Smooth muscle cell of bladder (primary cell): ENCODE data around the gene TMEM269. TPM values are rescaled to one million over a fixed set of nuclear protein-coding genes. Genes with fewer than 3 reads are reported as not detected.

Experiments used
- total RNA-seq: library from RNA; depleted of rRNA; stranded (reverse); fragments of >200 nt; gene quantifications from 2 replicates; pipeline ENCODE4 v1.2.3, GENCODE V29; 2014

Gene TMEM269, protein sequence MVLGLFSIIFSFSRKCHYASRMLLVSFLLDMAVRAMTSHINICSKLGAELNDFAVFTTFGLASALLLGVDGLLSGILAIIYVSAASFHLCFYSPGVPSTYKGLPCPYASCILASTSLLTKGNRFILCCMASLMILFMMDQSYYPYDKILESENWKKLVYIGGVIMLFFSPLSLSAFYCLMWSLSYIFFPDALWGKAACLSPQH
- total RNA-seq, result under 0.01 TPM in 1 of 2 replicates, not detected in the other

DNA sequence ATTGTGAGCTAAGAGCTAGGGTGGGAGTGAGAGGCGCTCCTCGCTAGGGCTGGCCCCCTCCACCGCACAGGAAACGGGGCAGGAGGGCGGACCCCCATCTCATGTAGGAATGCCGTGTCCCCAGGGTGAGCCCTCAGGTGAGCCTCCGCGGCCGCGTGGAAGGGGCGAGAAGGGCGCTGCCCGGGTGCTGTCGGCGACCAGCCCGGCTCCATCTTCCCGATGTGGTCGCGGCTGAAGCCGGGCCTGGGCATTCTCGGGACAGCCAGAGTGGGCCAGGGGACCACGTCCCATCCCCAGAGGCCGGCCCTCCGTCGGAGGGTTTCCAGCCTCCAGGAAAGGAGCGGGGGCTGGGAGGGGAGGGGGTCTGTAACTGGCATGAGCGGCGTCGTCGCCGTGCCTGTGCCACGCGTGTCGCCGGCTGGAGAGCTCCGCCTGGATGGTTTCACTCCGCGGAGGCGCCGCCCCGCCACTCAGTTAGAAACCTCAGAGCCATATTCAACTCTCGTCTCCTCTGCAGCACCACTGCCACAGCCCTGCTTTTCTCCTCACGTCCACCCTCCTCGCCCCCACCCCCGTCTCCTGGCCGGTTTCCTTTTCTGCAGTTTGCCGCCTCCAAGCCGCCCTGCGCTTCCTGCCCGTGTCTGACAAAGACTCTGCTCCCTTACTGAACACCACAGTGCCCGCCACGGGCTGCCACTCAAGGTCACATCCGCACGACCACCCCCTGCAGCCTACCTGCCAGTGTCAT lies at the start of gene TMEM269:
Gene TMEM269 (plus strand): TSS at position 46 of the 748 bp plus-strand sequence. CDS start 4,903 bp downstream, outside the sequence.

DNA sequence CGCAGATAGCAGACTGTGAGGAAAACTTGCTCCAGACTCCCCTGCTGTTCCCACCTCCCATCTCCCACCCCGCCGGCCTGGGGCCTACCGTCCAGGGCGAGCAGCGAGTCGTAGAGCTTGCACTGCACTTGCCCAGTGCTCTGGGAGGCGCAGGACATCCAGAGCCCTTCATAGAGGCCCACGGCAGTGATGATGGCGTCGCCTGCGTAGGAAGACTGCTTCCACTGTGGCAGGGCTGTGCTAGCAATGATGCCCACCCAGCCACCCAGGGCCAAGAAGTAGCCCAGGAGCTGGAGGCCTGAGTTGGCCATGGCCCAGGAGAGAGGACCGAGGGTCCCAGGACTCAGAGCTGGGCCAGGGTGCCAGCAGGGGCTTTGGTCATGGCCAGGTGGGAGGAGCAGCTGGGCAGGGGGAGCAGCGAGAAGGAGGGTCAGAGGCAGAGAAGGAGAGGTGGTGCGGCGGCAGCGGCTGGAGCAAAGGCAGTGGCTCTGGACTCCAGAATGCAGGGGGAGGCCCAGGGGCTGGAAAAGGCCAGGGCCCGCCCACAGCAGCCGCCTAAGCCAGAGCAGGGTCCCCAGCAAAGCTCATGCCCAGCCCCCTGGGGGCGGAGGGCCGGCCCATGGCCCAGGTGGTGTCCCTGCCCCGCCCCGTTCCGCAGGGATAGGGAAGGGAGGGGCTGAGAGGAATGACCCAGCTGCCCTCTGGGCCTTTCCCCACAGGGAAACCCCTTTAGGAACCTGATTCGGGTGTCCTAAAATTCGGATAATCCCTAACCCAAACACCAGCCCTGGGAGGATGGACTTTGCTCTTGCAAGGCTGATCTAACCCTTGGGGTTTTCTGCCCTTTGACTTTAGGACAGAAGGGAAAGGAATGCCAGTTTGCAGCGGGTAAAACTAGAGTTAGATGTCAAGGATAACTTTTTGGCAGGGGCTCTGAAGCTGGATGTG lies 44.8 kb upstream of the TMEM269 start, which contains the start of gene CLDN19:
Gene CLDN19 (minus strand): TSS at position 484 of the 948 bp plus-strand sequence. CDS start 173 bp downstream, at position 311.

DNA sequence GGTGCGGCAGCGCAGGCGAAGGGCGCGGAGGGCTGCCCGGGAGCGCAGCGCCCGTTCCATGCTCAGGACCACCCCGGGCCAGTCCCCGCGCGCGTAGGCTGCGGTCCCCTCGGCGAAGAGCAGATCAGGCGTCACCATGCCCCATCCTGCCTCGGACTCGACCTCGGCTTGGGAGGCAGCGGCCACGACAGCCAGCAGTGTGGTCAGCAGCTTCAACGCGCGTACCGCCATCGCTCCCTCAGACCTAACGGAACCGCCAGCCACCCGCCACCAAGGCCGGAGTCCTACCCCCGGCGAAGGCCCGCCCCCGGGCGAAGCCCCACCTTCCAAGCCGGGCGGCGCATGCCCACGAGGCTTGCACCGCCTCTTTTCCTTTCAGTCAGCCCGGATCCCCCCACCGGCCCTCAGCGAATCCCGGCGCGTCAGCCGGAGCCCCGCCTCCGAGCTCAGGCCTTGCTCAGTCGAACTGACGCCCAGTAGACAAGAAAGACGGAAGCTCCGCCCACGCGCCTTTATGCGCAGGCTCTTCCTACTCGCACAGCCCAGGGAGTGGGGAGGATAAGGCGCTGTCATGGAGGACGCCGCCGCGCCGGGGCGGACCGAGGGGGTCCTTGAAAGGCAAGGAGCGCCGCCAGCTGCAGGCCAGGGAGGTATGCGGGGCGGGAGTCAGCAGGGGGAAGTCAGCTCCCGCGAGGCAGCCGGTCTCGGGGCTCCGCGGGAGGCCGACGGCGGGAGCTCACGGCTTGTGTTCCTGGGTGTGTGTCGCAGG lies 17.9 kb upstream of the TMEM269 start, which contains the start of the genes C1orf50 and P3H1:
Gene C1orf50 (plus strand): TSS at position 509 of the 769 bp plus-strand sequence. CDS start 63 bp downstream, at position 572.
Gene P3H1 (minus strand): TSS at position 288 of the 769 bp plus-strand sequence. CDS start 57 bp downstream, at position 231.

DNA sequence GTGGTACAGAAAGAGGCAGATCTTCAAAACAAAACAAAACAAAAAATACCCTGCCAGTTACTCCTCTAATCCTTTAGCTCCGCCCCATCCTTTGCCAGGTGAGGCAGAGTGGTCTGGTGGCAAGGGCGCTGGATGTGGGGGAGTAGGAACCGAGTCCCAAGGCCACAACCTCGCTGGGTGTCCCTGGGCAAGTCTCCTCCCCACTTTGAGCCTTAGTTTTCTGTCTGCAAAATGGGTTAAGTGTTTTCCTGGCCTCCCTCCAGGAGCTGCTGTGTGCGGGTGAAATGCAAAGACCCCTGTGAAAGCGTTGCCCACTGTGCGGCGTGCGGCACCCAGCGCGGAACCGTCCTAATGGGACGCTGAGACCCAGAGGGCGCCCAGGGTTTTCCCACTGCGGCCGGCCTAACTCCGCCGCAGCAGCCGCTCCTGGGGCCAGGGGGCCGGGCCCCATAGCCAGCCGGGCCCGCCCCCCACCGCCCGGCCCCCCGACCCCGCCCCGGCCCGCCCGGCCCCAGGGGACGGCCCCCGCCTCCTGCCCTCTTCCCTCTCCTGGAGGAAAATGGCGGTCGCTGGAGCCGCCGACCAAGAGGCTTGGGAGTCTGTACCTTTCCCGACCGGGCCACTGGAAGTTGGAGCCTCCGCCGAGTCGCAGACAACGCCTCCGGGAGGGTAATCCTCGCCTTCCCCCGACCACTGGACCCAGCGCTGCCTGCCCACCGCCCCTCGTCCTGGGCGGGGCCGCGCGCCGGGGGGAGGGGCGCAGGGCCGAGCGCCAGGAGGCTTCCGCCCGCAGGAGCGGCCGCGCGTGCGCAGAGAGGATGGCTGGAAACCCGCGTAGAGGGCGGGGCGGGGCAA lies 32.0 kb downstream of the TMEM269 start, which contains the start of the genes ERMAP and SVBP:
Gene ERMAP (plus strand): TSS at position 538 of the 855 bp plus-strand sequence. CDS start 13,327 bp downstream, outside the sequence.
Gene SVBP (minus strand): TSS at position 813 of the 855 bp plus-strand sequence. CDS start 853 bp downstream, outside the sequence.

DNA sequence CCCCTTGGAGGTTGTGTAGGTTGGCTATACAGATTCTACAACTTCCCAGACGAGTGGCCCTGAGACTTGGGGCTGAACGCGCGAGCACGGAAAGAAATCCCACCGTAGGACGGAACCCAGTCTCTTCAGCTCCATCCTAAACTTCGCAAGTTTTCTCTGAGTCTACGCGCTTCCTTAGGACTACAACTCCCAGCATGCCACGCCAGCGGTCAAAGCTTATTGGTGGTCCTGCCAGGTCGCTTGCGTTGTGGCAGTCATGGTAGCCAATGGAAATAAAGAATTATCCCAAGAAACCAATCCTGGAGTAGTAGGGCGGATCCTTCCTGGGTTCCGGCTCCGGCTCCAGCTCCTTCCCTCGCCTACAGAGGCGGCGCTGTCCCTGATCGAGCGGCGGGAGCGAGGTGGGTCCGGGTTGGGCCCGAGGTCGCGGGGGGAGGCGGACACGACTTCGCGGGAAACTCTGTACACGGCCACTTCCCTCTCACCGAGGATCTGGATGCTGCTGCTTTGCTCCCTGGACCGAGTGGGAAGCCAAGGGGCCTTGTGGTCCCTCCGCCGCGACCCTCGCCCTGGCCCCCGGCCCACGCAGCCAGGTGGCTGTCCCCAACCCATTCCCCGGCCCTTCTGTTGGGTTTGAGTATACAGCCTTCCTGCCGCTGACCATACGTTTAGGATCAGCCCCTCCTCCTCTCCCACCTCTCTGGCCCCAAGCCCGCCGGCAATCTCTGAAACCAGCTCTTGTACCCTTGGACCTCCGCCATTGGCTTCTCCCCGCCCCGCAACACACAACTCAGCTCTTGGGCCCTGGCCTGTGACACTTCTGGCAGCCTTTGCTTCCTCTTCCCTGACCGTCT lies 61.7 kb downstream of the TMEM269 start, which contains the start of gene ZNF691:
Gene ZNF691 (plus strand): TSS at position 357 of the 854 bp plus-strand sequence. CDS start 3,046 bp downstream, outside the sequence.

Other genes starting within 250 kb of the TMEM269 start
- gene PPIH, start 126.6 kb upstream of the TMEM269 start, total RNA-seq, result 19.8 and 20.1 TPM in 2 replicates
- gene YBX1, start 102.6 kb upstream of the TMEM269 start, total RNA-seq, result 796 and 905 TPM in 2 replicates
- not detected in 2 replicates for gene CLDN19, start 44.8 kb upstream of the TMEM269 start, total RNA-seq
- 161 and 168 TPM in 2 replicates for gene P3H1, start 18.0 kb upstream of the TMEM269 start, total RNA-seq
- gene C1orf50, start 17.7 kb upstream of the TMEM269 start, total RNA-seq, result 2.4 and 3.6 TPM in 2 replicates
- gene ERMAP, start 32.1 kb downstream of the TMEM269 start, total RNA-seq, result 13.3 and 15.2 TPM in 2 replicates
- gene SVBP, start 32.4 kb downstream of the TMEM269 start, total RNA-seq, result 14.2 and 17.6 TPM in 2 replicates
- 8.1 and 10.7 TPM in 2 replicates for gene ZNF691, start 61.6 kb downstream of the TMEM269 start, total RNA-seq
- gene SLC2A1, start 173.9 kb downstream of the TMEM269 start, total RNA-seq, result 36.3 and 133 TPM in 2 replicates